ENCODE measurements around the gene KIAA1671. TPM values are rescaled to one million over a fixed set of nuclear protein-coding genes. Genes with fewer than 3 reads are reported as not detected.

Gene KIAA1671
- total RNA-seq, 4 donors from 2014 or later = 16.2 to 35.0 (median 21.7) TPM

DNA sequence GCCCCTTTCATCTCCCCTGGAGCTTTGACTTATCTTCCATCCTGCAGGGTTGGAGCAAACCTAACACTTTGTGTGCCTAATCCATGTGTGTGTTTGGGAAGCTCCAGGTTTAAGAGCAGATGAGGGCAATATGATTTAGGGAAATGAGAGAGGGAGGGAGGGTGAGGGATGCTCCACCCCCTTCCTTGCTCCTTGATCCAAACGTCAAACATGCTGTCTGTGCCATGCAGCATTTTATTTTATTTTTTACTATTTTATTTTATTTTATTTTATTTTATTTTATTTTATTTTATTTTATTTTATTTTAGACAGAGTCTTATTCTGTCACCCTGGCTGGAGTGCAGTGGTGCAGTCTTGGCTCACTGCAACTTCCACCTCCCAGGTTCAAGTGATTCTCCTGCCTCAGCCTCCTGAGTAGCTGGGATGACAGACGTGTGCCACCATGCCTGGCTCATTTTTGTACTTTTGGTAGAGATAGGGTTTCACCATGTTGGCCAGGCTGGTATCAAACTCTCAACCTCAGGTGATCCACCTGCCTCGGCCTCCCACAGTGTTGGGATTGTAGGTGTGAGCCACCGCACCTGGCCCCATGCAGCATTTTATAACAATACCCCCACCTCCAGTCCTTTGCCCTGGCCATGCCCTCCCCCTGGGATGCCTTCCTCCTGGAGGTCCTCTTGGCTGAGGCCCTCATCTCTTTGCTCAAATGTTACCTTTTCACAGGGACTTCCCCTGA, 194.6 kb downstream of the KIAA1671 start:
- DNase-seq (no peak), ATAC-seq (no peak)
- in situ Hi-C loops (cut with MboI; ENCODE audit: low sequenced_read_pairs in 4 of 4) = no loop called here
- Histone ChIP-seq H3K27ac (peak overlapping the region; percentile 70 to 90 (median 83)), H3K4me3 (no peak overlapping the region), H3K9me3 (no peaks in the 10 kb centered on the region), H3K27me3 (no peaks in the 10 kb centered on the region), H3K4me1 (peaks cover 13 to 48% of the 10 kb centered on the region in 2 donors), H3K36me3 (no peaks in the 10 kb centered on the region)
- TF ChIP-seq, protein P1, sequence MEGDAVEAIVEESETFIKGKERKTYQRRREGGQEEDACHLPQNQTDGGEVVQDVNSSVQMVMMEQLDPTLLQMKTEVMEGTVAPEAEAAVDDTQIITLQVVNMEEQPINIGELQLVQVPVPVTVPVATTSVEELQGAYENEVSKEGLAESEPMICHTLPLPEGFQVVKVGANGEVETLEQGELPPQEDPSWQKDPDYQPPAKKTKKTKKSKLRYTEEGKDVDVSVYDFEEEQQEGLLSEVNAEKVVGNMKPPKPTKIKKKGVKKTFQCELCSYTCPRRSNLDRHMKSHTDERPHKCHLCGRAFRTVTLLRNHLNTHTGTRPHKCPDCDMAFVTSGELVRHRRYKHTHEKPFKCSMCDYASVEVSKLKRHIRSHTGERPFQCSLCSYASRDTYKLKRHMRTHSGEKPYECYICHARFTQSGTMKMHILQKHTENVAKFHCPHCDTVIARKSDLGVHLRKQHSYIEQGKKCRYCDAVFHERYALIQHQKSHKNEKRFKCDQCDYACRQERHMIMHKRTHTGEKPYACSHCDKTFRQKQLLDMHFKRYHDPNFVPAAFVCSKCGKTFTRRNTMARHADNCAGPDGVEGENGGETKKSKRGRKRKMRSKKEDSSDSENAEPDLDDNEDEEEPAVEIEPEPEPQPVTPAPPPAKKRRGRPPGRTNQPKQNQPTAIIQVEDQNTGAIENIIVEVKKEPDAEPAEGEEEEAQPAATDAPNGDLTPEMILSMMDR (IDR thresholded peaks at IDR 0.05 in 4 of 5, conservative IDR thresholded peaks at IDR 0.05 in 1 of 5) = no peak
- TF ChIP-seq POLR2A (IDR thresholded peaks at IDR 0.05) = no peak
- intact Hi-C loops (cut with DNase I; ENCODE audit: low total_unique reads) = no loop called here

DNA sequence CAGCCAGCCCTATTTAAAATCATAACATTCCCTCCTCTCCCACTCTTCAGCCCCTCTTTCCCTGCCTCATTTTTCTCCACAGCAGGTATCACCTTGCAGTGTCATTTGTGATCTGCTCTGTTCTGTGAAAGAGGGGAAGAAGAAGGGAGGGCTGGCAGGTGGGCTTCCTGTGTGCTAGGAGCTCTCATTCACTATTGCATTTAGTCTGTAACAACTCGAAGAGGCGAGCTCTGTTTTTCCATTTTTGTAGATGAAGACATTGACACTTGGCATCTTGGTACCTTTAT, 195.1 kb downstream of the KIAA1671 start:
- no peak for ATAC-seq
- Histone ChIP-seq H3K4me1 (peaks cover 13 to 44% of the 10 kb centered on the region in 2 donors), H3K9me3 (no peaks in the 10 kb centered on the region), H3K36me3 (no peaks in the 10 kb centered on the region), H3K27ac (peak overlapping the region; percentile 49 to 70 (median 66)), H3K4me3 (no peak overlapping the region), H3K27me3 (no peaks in the 10 kb centered on the region)
- in situ Hi-C loops (cut with MboI; ENCODE audit: low sequenced_read_pairs in 4 of 4) = no loop called here
- TF ChIP-seq POLR2A (IDR thresholded peaks at IDR 0.05) = no peak
- TF ChIP-seq, protein P1 (IDR thresholded peaks at IDR 0.05 in 4 of 5, conservative IDR thresholded peaks at IDR 0.05 in 1 of 5) = no peak
- intact Hi-C loops (cut with DNase I; ENCODE audit: low total_unique reads) = no loop called here
- DNase-seq = no peak

DNA sequence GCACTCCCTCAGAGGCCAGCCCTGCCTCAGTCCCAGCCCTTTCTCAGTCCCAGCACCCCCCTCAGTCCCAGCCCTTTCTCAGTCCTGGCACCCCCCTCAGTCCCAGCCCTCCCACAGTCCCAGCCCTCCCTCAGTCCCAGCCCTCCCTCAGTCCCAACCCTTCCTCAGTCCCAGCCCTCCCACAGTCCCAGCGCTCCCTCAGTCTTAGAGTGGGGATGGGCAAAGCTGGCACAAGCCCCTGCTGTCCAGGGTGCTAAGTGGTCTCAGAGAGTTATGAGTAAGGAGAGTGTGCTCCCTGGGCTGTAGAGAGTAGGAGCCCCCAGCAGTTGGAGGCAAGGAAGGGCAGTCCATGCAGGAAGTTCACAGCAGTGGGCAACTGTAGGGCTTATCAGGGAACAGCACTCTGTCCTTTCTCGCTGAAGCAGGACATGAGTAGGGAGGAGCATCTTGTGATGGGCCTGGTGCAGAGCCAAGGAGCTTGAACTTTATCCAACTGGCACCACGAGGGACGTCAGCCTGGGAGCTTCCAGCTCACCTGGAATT, 195.7 kb downstream of the KIAA1671 start:
- H3K27ac ChIP-seq = peak overlapping the region; percentile 49 to 70 (median 66)

DNA sequence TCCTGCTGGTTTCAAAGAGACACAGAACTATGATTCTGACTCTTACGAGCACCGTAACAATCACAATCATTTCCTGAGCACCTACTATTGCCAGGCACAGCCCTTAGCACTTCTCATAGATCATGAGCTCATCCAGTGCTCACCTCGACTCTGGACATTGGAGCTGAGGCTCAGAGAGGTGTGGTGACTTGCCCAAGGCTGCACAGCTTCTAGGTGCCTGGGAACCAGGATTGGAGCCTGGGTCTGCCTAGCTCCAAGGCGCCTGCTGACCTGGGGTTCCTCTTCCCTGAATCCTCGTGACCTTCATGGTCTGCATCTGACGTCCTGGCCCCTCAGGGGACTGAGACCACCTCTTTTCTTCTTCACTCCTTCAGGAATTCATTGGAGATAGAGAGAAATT, 196.5 kb downstream of the KIAA1671 start:
- DNase-seq (no peak), ATAC-seq (no peak)
- peak overlapping the region; percentile 49 to 70 (median 66) for H3K27ac ChIP-seq
- H3K36me3 ChIP-seq = no peaks in the 10 kb centered on the region
- H3K9me3 ChIP-seq = no peaks in the 10 kb centered on the region
- peaks cover 12 to 43% of the 10 kb centered on the region in 2 donors for H3K4me1 ChIP-seq
- intact Hi-C loops (cut with DNase I; ENCODE audit: low total_unique reads) = no loop called here
- TF ChIP-seq, protein P1 (IDR thresholded peaks at IDR 0.05 in 4 of 5, conservative IDR thresholded peaks at IDR 0.05 in 1 of 5) = no peak
- no peak for TF ChIP-seq POLR2A (IDR thresholded peaks at IDR 0.05)
- no peaks in the 10 kb centered on the region for H3K27me3 ChIP-seq
- in situ Hi-C loops (cut with MboI; ENCODE audit: low sequenced_read_pairs in 4 of 4) = no loop called here
- H3K4me3 ChIP-seq = no peak overlapping the region

More for the DNA sequence above, 195.7 kb downstream of the KIAA1671 start:
- intact Hi-C loops (cut with DNase I; ENCODE audit: low total_unique reads) (no loop called here), in situ Hi-C loops (cut with MboI; ENCODE audit: low sequenced_read_pairs in 4 of 4) (no loop called here)
- no peak for TF ChIP-seq POLR2A (IDR thresholded peaks at IDR 0.05)
- TF ChIP-seq, protein P1 (IDR thresholded peaks at IDR 0.05 in 4 of 5, conservative IDR thresholded peaks at IDR 0.05 in 1 of 5) = no peak
- H3K36me3 ChIP-seq = no peaks in the 10 kb centered on the region
- DNase-seq = peak in 1 of 2 donors; percentile 68
- ATAC-seq = peak; percentile 76
- H3K27me3 ChIP-seq = no peaks in the 10 kb centered on the region
- no peaks in the 10 kb centered on the region for H3K9me3 ChIP-seq
- H3K4me3 ChIP-seq = no peak overlapping the region
- H3K4me1 ChIP-seq = peaks cover 10 to 41% of the 10 kb centered on the region in 2 donors
